ENCODE results near the gene BPHL. TPM values are rescaled to one million over a fixed set of nuclear protein-coding genes. Genes with fewer than 3 reads are reported as not detected.

Gene BPHL
- total and polyA plus RNA-seq, 2 donors (not counting 1 experiment from before 2014, with no cell fraction given): 10.3 to 14.3 TPM

GRCh38 chr6:3117912-3118352 is 579 bp upstream of the BPHL start:
- Mint-ChIP-seq H3K27ac (peak overlapping the region; percentile 98), H3K9me3 (ENCODE audit: insufficient read depth) (no peaks in the 10 kb centered on the region), H3K4me1 (peaks cover 18% of the 10 kb centered on the region), H3K4me3 (peak overlapping the region; percentile 97), H3K27me3 (no peaks in the 10 kb centered on the region)
- ATAC-seq (ENCODE audit: low read depth): no peak
- H3K9ac ChIP-seq (ENCODE audit: low read length): peak overlapping the region; percentile 88
- peak overlapping the region; percentile 88 for H2AFZ ChIP-seq (ENCODE audit: insufficient read depth, low read depth, low read length, poor library complexity, severe bottlenecking)
- peak overlapping the region; percentile 90 for H3K4me2 ChIP-seq (replicated peaks; ENCODE audit: low read depth, low read length, poor library complexity, severe bottlenecking)
- H3K4me1 ChIP-seq (ENCODE audit: control insufficient read depth in 2 of 2, insufficient read depth in 2 of 2, low read length in 2 of 2): peaks cover 12% of the 10 kb centered on the region in 2 donors
- DNase-seq: no peak
- POLR2A ChIA-PET: interaction anchor here (0.6 to 1.0 kb wide), 3 partner anchors 51 to 141 kb away, joined by 3 to 7 read pairs (median 3); partner anchors contain the start of gene PSMG4
- peaks cover 6% of the 10 kb centered on the region for H3K79me2 ChIP-seq (ENCODE audit: control insufficient read depth, insufficient read depth, low read length)
- H3K27me3 ChIP-seq (replicated peaks in 1 of 4; ENCODE audit: control extremely low read depth in 1 of 4, control insufficient read depth in 3 of 4, insufficient read depth in 4 of 4, low read length in 3 of 4): no peaks in the 10 kb centered on the region
- H3K27ac ChIP-seq (ENCODE audit: low read length in 2 of 2): peak overlapping the region; percentile 93 to 95
- TF ChIP-seq EZH2 (IDR thresholded peaks at IDR 0.05; ENCODE audit: borderline replicate concordance, insufficient read depth, low read depth, low read length, poor library complexity, severe bottlenecking): no peak
- TF ChIP-seq, protein P1, sequence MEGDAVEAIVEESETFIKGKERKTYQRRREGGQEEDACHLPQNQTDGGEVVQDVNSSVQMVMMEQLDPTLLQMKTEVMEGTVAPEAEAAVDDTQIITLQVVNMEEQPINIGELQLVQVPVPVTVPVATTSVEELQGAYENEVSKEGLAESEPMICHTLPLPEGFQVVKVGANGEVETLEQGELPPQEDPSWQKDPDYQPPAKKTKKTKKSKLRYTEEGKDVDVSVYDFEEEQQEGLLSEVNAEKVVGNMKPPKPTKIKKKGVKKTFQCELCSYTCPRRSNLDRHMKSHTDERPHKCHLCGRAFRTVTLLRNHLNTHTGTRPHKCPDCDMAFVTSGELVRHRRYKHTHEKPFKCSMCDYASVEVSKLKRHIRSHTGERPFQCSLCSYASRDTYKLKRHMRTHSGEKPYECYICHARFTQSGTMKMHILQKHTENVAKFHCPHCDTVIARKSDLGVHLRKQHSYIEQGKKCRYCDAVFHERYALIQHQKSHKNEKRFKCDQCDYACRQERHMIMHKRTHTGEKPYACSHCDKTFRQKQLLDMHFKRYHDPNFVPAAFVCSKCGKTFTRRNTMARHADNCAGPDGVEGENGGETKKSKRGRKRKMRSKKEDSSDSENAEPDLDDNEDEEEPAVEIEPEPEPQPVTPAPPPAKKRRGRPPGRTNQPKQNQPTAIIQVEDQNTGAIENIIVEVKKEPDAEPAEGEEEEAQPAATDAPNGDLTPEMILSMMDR (IDR thresholded peaks at IDR 0.05): no peak
- no peaks in the 10 kb centered on the region for H4K20me1 ChIP-seq (ENCODE audit: control insufficient read depth, insufficient read depth, low read length, poor library complexity, severe bottlenecking)
- CTCF ChIA-PET: interaction anchor here (0.6 to 3.7 kb wide), 2 partner anchors 11 to 133 kb away, joined by 4 to 25 read pairs; no protein-coding TSS in a partner anchor
- H3K9me3 ChIP-seq (ENCODE audit: control extremely low read depth in 1 of 3, control insufficient read depth in 2 of 3, insufficient read depth in 1 of 3, low read length in 2 of 3): no peaks in the 10 kb centered on the region
- peaks cover 0 to 13% of the 10 kb centered on the region in 2 experiments for H3K36me3 ChIP-seq (replicated peaks in 1 of 2; ENCODE audit: control extremely low read depth in 1 of 2, control insufficient read depth in 1 of 2, extremely low read depth in 1 of 2, insufficient read depth in 2 of 2, low read length in 1 of 2)
- peak overlapping the region; percentile 65 to 98 (median 78) for H3K4me3 ChIP-seq (ENCODE audit: control extremely low read depth in 1 of 5, extremely low read depth in 1 of 5, insufficient read depth in 1 of 5, low read depth in 2 of 5, low read length in 4 of 5)
- 0% methylated on average over 3 of the region's 8 CpGs for WGBS (ENCODE audit: insufficient coverage)
- intact Hi-C loops (cut with micrococcal nuclease): loop anchor here (1.0 to 5.0 kb wide), 13 partner anchors 8 to 1017 kb away; partner anchors contain the start of genes ECI2, NQO2, PSMG4 and PXDC1
